Skin of body (tissue), 2 donors: ENCODE data around the gene RIPOR2. TPM values are rescaled to one million over a fixed set of nuclear protein-coding genes. Genes with fewer than 3 reads are reported as not detected.
A peak's percentile ranks its signal among the peaks of the same experiment; 100 is the strongest.

Source experiments
- DNase-seq: peaks from one replicate; lab custom pipeline; 2025; lab: John Stamatoyannopoulos, UW
- total RNA-seq: library from RNA; depleted of rRNA; stranded (reverse); fragments of >200 nt; gene quantifications from one replicate; pipeline ENCODE4 v1.2.3, GENCODE V29; 2014

The RIPOR2 gene
- 13.6 TPM for total RNA-seq

GRCh38 chr6:24935366-24936152 lies at the start of gene RIPOR2:
Gene RIPOR2, minus strand, starts transcription at chr6:24935960. Its CDS starts 62 bp downstream, at chr6:24935898.
- DNase-seq = no peak

GRCh38 chr6:24985323-24985722 lies 49.6 kb upstream of the RIPOR2 start:
- DNase-seq = no peak

- DNase-seq = peak; percentile 38
Measured at GRCh38 chr6:24982231-24982630, 46.5 kb upstream of the RIPOR2 start.

GRCh38 chr6:24981386-24981760 lies 45.6 kb upstream of the RIPOR2 start:
- DNase-seq = no peak

GRCh38 chr6:24980507-24981385 lies 45.0 kb upstream of the RIPOR2 start:
- DNase-seq = no peak

GRCh38 chr6:24979176-24979575 lies 43.4 kb upstream of the RIPOR2 start:
- no peak for DNase-seq

- no peak for DNase-seq
Measured at GRCh38 chr6:24974182-24975171, 38.7 kb upstream of the RIPOR2 start.

GRCh38 chr6:24972311-24972958 lies 36.7 kb upstream of the RIPOR2 start:
- peak; percentile 16 for DNase-seq

GRCh38 chr6:24971067-24971466 lies 35.3 kb upstream of the RIPOR2 start:
- DNase-seq = no peak

- DNase-seq = no peak
Measured at GRCh38 chr6:24969343-24969860, 33.6 kb upstream of the RIPOR2 start.

GRCh38 chr6:24968783-24969182 lies 33.0 kb upstream of the RIPOR2 start:
- DNase-seq = no peak

- no peak for DNase-seq
Measured at GRCh38 chr6:24967211-24967610, 31.5 kb upstream of the RIPOR2 start.

GRCh38 chr6:24966381-24966780 lies 30.6 kb upstream of the RIPOR2 start:
- DNase-seq = no peak

GRCh38 chr6:24963887-24964570 lies 28.3 kb upstream of the RIPOR2 start:
- no peak for DNase-seq

GRCh38 chr6:24963339-24963738 lies 27.6 kb upstream of the RIPOR2 start:
- DNase-seq = no peak

GRCh38 chr6:24961852-24962251 lies 26.1 kb upstream of the RIPOR2 start:
- DNase-seq = no peak

- DNase-seq = no peak
Measured at GRCh38 chr6:24960991-24961475, 25.3 kb upstream of the RIPOR2 start.

GRCh38 chr6:24959319-24959718 lies 23.6 kb upstream of the RIPOR2 start:
- no peak for DNase-seq

GRCh38 chr6:24957199-24957598 lies 21.4 kb upstream of the RIPOR2 start:
- DNase-seq = no peak

GRCh38 chr6:24953726-24954125 lies 18.0 kb upstream of the RIPOR2 start:
- DNase-seq = no peak
